Omental fat pad (tissue), 4 donors: ENCODE results near the gene PTGER1. TPM values are rescaled to one million over a fixed set of nuclear protein-coding genes. Genes with fewer than 3 reads are reported as not detected.

Source experiments
- ATAC-seq: fragments of 150-250 bp; one replicate; pipeline ENCODE4 v1.9.1; 2016; ENCODE audit warnings: mild to moderate bottlenecking, moderate library complexity; ENCODE audit not compliant: low FRiP score
- DNase-seq: peaks from one replicate; pipeline ENCODE4 v3.0.0-alpha.2; 2019; ENCODE audit warnings: low spot score
- CTCF ChIP-seq, 3 donors: fragments of 450-650 bp; IDR thresholded peaks; one replicate each; pipeline ENCODE4 v1.5.1; 2016 to 2017; ENCODE audit warnings: antibody characterized with exemption in 3 of 3, mild to moderate bottlenecking in 3 of 3, moderate library complexity in 2 of 3
- total RNA-seq, 4 donors: library from RNA; depleted of rRNA; stranded (reverse); fragments of >200 nt; gene quantifications; one replicate each; pipeline ENCODE4 v1.1.0, GENCODE V29; 2016

PTGER1 gene
- total RNA-seq, 4 donors from 2014 or later = not detected

DNA sequence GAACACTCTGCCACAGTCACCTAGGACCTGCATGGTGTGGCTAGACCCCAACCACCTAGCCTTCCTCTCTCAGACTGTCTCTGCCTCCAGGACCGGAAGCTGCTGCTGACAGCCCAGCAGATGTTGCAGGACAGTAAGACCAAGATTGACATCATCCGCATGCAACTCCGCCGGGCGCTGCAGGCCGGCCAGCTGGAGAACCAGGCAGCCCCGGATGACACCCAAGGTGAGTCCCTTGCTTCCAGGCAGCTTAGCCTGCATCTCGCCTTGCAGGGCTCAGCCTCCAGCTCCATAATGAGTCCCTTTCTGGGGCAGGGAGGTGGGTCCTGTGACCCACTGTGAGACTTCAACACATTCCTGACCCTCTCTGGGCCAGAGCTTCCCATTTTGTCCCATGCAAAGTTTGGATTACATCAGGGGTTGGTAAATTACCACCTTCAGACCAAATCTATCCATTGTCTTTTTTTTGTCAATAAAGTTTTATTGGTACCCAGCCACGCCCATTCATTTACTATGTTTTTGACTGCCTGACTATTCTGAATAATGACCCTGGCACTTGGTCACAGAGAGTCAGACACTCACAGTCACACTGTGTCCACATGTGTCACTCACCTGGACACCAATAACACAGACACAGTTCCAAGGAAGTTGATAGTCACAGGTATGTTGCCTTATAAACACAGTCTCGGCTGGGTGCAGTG, 28.7 kb downstream of the PTGER1 start:
- ATAC-seq (no peak), DNase-seq (no peak)
- TF ChIP-seq CTCF (IDR thresholded peaks at IDR 0.05) = no peak

GRCh38 chr19:14443632-14444216, 31.4 kb downstream of the PTGER1 start:
- no peak for TF ChIP-seq CTCF (IDR thresholded peaks at IDR 0.05)
- no peak for DNase-seq
- ATAC-seq = no peak

GRCh38 chr19:14442891-14443631, 32.1 kb downstream of the PTGER1 start:
- no peak for TF ChIP-seq CTCF (IDR thresholded peaks at IDR 0.05)
- ATAC-seq (no peak), DNase-seq (no peak)

DNA sequence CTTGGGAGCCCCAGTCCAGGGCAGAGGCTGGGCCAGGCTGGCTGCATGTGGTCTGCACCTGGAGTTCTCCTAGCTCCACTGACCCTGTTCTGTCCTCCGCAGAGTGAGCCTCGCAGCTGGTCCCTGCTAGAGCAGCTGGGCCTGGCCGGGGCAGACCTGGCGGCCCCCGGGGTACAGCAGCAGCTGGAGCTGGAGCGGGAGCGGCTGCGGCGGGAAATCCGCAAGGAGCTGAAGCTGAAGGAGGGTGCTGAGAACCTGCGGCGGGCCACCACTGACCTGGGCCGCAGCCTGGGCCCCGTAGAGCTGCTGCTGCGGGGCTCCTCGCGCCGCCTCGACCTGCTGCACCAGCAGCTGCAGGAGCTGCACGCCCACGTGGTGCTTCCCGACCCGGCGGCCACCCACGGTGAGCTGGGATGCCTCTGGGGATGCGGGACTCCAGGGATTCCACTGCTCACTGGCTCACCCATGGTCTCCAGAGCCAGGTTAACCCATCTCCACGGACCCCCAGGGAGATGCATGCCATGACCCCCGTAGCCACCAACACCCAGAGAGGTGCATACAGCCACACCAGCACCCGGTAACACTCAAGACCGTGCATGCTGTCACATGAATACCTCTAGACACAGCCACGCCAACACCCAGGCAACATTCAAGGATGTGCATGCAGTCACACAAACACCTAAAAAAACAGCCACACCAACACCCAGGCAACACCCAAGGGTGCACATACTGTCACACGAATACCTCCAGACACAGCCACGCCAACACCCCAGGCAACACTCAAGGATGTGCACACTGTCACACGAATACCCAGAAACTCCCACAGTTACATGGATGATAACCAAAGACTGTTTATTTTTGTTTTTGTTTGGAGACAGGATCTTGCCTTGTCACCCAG, 33.9 kb downstream of the PTGER1 start:
- ATAC-seq = no peak
- DNase-seq = no peak
- TF ChIP-seq CTCF (IDR thresholded peaks at IDR 0.05) = no peak

DNA sequence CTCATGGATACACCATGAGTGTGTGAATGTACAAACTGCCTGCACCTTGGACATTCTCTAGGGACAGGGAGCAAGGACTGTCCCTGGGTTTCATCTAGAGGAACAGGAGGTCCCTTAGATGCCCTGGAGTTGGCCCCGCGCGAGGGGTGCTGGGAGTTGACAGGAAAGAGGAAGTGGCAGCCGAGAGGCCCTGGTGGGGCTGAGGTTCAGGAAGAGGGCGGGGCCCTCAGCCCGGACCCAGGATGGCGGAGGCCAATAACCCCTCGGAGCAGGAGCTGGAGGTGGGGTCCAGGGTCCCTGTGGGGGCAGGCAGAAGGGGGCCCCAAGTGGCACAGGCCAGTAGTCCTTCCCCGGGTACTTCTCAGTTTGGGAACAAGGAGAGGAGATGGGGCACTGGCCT, 35.1 kb downstream of the PTGER1 start:
- no peak for ATAC-seq
- no peak for TF ChIP-seq CTCF (IDR thresholded peaks at IDR 0.05)
- DNase-seq = no peak

- no peak for ATAC-seq
- no peak for DNase-seq
- TF ChIP-seq CTCF (IDR thresholded peaks at IDR 0.05) = no peak
Observed at GRCh38 chr19:14439014-14439413, 36.1 kb downstream of the PTGER1 start.
